ENCODE data around the gene COQ5. TPM values are rescaled to one million over a fixed set of nuclear protein-coding genes. Genes with fewer than 3 reads are reported as not detected.
A peak's percentile ranks its signal among the peaks of the same experiment; 100 is the strongest.

COQ5 gene
- total and polyA plus RNA-seq, 4 donors, result 21.1 to 28.4 (median 24.4) TPM

GRCh38 chr12:120571299-120571698, 42.3 kb upstream of the COQ5 start:
- no peaks in the 10 kb centered on the region for H3K4me1 ChIP-seq (ENCODE audit: control insufficient read depth in 5 of 5, insufficient read depth in 5 of 5, low read length in 5 of 5)
- peaks cover 30 to 58% (median 55%) of the 10 kb centered on the region in 4 donors for H3K36me3 ChIP-seq (ENCODE audit: control insufficient read depth in 4 of 4, insufficient read depth in 4 of 4, low read length in 4 of 4)
- H3K9ac ChIP-seq (ENCODE audit: insufficient read depth in 1 of 2, low read length in 2 of 2), result no peak overlapping the region
- DNase-seq (no peak), ATAC-seq (ENCODE audit: insufficient read depth, low FRiP score) (no peak)
- H3K27me3 ChIP-seq (ENCODE audit: control insufficient read depth in 3 of 3, insufficient read depth in 3 of 3, low read length in 2 of 3), result no peaks in the 10 kb centered on the region
- no peaks in the 10 kb centered on the region for H3K9me3 ChIP-seq (ENCODE audit: control insufficient read depth in 4 of 4, insufficient read depth in 3 of 4, low read length in 3 of 4)
- TF ChIP-seq CTCF (IDR thresholded peaks at IDR 0.05; ENCODE audit: control extremely low read depth, extremely low read depth), result no peak
- no peak overlapping the region for H3K4me3 ChIP-seq
- H3K27ac ChIP-seq (ENCODE audit: low read depth in 1 of 2, low read length in 1 of 2), result peak overlapping the region in 1 of 2 donors; percentile 9
- WGBS, 2 donors, result 80% methylated on average over 5 of the region's 5 CpGs

GRCh38 chr12:120563495-120563894, 34.5 kb upstream of the COQ5 start:
- no peak overlapping the region for H3K9ac ChIP-seq (ENCODE audit: insufficient read depth in 1 of 2, low read length in 2 of 2)
- no peak overlapping the region for H3K27ac ChIP-seq (ENCODE audit: low read depth in 1 of 2, low read length in 1 of 2)
- ATAC-seq (ENCODE audit: insufficient read depth, low FRiP score) (no peak), DNase-seq (no peak)
- peaks cover 44 to 64% (median 54%) of the 10 kb centered on the region in 4 donors for H3K36me3 ChIP-seq (ENCODE audit: control insufficient read depth in 4 of 4, insufficient read depth in 4 of 4, low read length in 4 of 4)
- no peak overlapping the region for H3K4me3 ChIP-seq
- H3K9me3 ChIP-seq (ENCODE audit: control insufficient read depth in 4 of 4, insufficient read depth in 3 of 4, low read length in 3 of 4), result no peaks in the 10 kb centered on the region
- H3K27me3 ChIP-seq (ENCODE audit: control insufficient read depth in 3 of 3, insufficient read depth in 3 of 3, low read length in 2 of 3), result no peaks in the 10 kb centered on the region
- no peaks in the 10 kb centered on the region for H3K4me1 ChIP-seq (ENCODE audit: control insufficient read depth in 5 of 5, insufficient read depth in 5 of 5, low read length in 5 of 5)
- WGBS, 2 donors, result 96% methylated on average over 11 of the region's 11 CpGs
- TF ChIP-seq CTCF (IDR thresholded peaks at IDR 0.05; ENCODE audit: control extremely low read depth, extremely low read depth), result no peak

GRCh38 chr12:120562906-120563305, 33.9 kb upstream of the COQ5 start:
- H3K36me3 ChIP-seq (ENCODE audit: control insufficient read depth in 4 of 4, insufficient read depth in 4 of 4, low read length in 4 of 4), result peaks cover 44 to 63% (median 52%) of the 10 kb centered on the region in 4 donors
- 88 to 91% methylated on average over 8 of the region's 8 CpGs for WGBS, 2 donors
- ATAC-seq (ENCODE audit: insufficient read depth, low FRiP score), result no peak
- no peaks in the 10 kb centered on the region for H3K9me3 ChIP-seq (ENCODE audit: control insufficient read depth in 4 of 4, insufficient read depth in 3 of 4, low read length in 3 of 4)
- no peak overlapping the region for H3K27ac ChIP-seq (ENCODE audit: low read depth in 1 of 2, low read length in 1 of 2)
- no peak overlapping the region for H3K9ac ChIP-seq (ENCODE audit: insufficient read depth in 1 of 2, low read length in 2 of 2)
- H3K4me3 ChIP-seq, result no peak overlapping the region
- no peak for DNase-seq
- no peaks in the 10 kb centered on the region for H3K27me3 ChIP-seq (ENCODE audit: control insufficient read depth in 3 of 3, insufficient read depth in 3 of 3, low read length in 2 of 3)
- H3K4me1 ChIP-seq (ENCODE audit: control insufficient read depth in 5 of 5, insufficient read depth in 5 of 5, low read length in 5 of 5), result no peaks in the 10 kb centered on the region
- TF ChIP-seq CTCF (IDR thresholded peaks at IDR 0.05; ENCODE audit: control extremely low read depth, extremely low read depth), result no peak

- Histone ChIP-seq H3K27ac (ENCODE audit: low read depth in 1 of 2, low read length in 1 of 2) (no peak overlapping the region), H3K9me3 (ENCODE audit: control insufficient read depth in 4 of 4, insufficient read depth in 3 of 4, low read length in 3 of 4) (no peaks in the 10 kb centered on the region), H3K4me3 (no peak overlapping the region), H3K9ac (ENCODE audit: insufficient read depth in 1 of 2, low read length in 2 of 2) (no peak overlapping the region), H3K36me3 (ENCODE audit: control insufficient read depth in 4 of 4, insufficient read depth in 4 of 4, low read length in 4 of 4) (peaks cover 25 to 56% (median 29%) of the 10 kb centered on the region in 4 donors), H3K27me3 (ENCODE audit: control insufficient read depth in 3 of 3, insufficient read depth in 3 of 3, low read length in 2 of 3) (no peaks in the 10 kb centered on the region), H3K4me1 (ENCODE audit: control insufficient read depth in 5 of 5, insufficient read depth in 5 of 5, low read length in 5 of 5) (peaks cover 0 to 3% (median 0%) of the 10 kb centered on the region in 5 donors)
- ATAC-seq (ENCODE audit: insufficient read depth, low FRiP score) (no peak), DNase-seq (no peak)
- TF ChIP-seq CTCF (IDR thresholded peaks at IDR 0.05; ENCODE audit: control extremely low read depth, extremely low read depth), result no peak
- WGBS, 2 donors, result 96 to 98% methylated on average over 2 of the region's 2 CpGs
These were observed 28.6 kb upstream of the COQ5 start for GRCh38 chr12:120557589-120557988.
